Epithelial cell of esophagus (primary cell): ENCODE data around the gene DMC1.
"Not testable (repeated sequence)": the region's sequence is repeated elsewhere in the genome, so short reads cannot be mapped to it uniquely, and the experiment has no call there.

Source experiments
- DNase-seq: peaks from one replicate; pipeline ENCODE4 v3.0.0; 2010; ENCODE audit warnings: low read depth
- H3K4me3 ChIP-seq: 2 replicates; pipeline ENCODE4 v1.5.1; 2011; ENCODE audit warnings: mild to moderate bottlenecking, low read length, control low read depth
- TF ChIP-seq, protein P1 (sequence below): IDR thresholded peaks from 2 replicates; pipeline ENCODE4 v1.5.1; 2011; ENCODE audit warnings: low read depth, mild to moderate bottlenecking, low read length, control low read depth, inconsistent platforms; ENCODE audit not compliant: insufficient read depth; ENCODE audit errors: missing control alignments

The DMC1 gene

GRCh38 chr22:38471237-38471636 lies 98.7 kb downstream of the DMC1 start:
- no peak overlapping the region for H3K4me3 ChIP-seq
- TF ChIP-seq, protein P1, sequence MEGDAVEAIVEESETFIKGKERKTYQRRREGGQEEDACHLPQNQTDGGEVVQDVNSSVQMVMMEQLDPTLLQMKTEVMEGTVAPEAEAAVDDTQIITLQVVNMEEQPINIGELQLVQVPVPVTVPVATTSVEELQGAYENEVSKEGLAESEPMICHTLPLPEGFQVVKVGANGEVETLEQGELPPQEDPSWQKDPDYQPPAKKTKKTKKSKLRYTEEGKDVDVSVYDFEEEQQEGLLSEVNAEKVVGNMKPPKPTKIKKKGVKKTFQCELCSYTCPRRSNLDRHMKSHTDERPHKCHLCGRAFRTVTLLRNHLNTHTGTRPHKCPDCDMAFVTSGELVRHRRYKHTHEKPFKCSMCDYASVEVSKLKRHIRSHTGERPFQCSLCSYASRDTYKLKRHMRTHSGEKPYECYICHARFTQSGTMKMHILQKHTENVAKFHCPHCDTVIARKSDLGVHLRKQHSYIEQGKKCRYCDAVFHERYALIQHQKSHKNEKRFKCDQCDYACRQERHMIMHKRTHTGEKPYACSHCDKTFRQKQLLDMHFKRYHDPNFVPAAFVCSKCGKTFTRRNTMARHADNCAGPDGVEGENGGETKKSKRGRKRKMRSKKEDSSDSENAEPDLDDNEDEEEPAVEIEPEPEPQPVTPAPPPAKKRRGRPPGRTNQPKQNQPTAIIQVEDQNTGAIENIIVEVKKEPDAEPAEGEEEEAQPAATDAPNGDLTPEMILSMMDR: no peak
- no peak for DNase-seq

DNA sequence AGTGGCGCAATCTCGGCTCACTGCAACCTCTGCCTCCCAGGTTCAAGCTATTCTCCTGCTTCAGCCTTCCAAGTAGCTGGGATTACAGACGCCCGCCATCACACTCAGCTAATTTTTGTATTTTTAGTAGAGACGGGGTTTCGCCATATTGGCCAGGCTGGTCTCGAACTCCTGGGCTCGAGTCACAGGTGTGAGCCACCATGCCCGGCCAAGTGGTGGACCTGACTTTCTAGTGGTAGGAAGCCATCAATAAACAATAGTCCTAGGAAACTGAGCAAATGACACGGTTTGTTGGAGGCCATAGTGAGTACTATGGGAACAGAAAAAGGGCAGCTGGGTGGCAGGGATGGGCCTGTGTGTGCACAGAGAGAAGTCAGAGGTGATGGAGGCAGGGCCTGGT lies 99.8 kb downstream of the DMC1 start:
- not testable (repeated sequence) for DNase-seq, H3K4me3 ChIP-seq

DNA sequence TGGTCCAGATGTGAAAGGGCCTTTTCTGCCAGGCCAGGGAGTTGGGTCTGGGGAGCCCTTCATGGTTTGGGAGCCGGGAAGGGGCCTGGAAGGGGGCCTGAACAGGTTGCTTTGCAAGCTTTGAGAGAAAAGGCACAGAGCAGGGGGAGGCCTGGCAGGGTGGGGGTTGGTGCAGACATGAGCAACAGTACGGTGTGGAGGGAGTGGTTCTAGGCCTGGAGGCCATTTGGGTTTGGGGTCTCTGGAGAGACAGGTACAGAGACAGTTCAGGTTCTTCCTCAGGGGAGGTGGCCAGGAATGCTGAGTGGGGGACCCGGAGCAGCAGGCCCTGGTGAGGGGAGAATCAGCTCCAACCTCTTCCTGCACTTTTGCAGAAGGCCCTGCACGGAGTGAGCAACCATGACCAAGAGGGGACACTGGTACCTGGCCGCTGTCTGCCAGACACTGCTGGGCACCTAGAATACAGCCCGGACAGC lies 100.6 kb downstream of the DMC1 start:
- TF ChIP-seq, protein P1: no peak
- DNase-seq: no peak
- H3K4me3 ChIP-seq: no peak overlapping the region
